ENCODE measurements around the gene NUDT5. TPM values are rescaled to one million over a fixed set of nuclear protein-coding genes. Genes with fewer than 3 reads are reported as not detected.

NUDT5 gene
- total and polyA plus RNA-seq, 2 of the 13 experiments (the other 11 are each of a cell fraction or from before 2014, with no cell fraction given), result 79.6 to 134 TPM

- TF ChIP-seq RERE (CRISPR knock-in tag; IDR thresholded peaks at IDR 0.05; ENCODE audit: low read depth) (no peak), NFYC (CRISPR knock-in tag; IDR thresholded peaks at IDR 0.05) (no peak), NR2F6 (IDR thresholded peaks at IDR 0.05) (no peak; the same call in 1 of the 2 replicates), NR2F6 (CRISPR knock-in tag; IDR thresholded peaks at IDR 0.05) (0 out of 2 replicates have a peak, but pooled peaks have one; percentile 28), NCOA2 (CRISPR knock-in tag; IDR thresholded peaks at IDR 0.05) (peak; percentile 88), ZNF572 (CRISPR knock-in tag; IDR thresholded peaks at IDR 0.05) (no peak), PRDM15 (CRISPR knock-in tag; IDR thresholded peaks at IDR 0.05) (no peak), SIX1 (CRISPR knock-in tag; IDR thresholded peaks at IDR 0.05; ENCODE audit: borderline replicate concordance) (peak; percentile 78; the same call in 1 of the 2 replicates), DBP (CRISPR knock-in tag; IDR thresholded peaks at IDR 0.05; ENCODE audit: not compliant biosample characterization) (no peak), HMGXB3 (CRISPR knock-in tag; IDR thresholded peaks at IDR 0.05; ENCODE audit: borderline replicate concordance) (no peak), ZNF264 (CRISPR knock-in tag; IDR thresholded peaks at IDR 0.05) (no peak), ATF2 (CRISPR knock-in tag; IDR thresholded peaks at IDR 0.05) (0 out of 2 replicates have a peak, but pooled peaks have one; percentile 25)
Observed at GRCh38 chr10:12237265-12238220, 41.9 kb upstream of the NUDT5 start (continued).

Data from HepG2 (cell line).